Stimulated activated CD4-positive, alpha-beta T cell treated with anti-CD3 and anti-CD28 coated beads, Interleukin-4, amount 100 ng/mL, for 24 hours (primary cell): ENCODE measurements around the gene HK2.

Experiments
- DNase-seq: peaks from one replicate; pipeline ENCODE4 v3.0.0-alpha.2; 2020

The HK2 gene

DNA sequence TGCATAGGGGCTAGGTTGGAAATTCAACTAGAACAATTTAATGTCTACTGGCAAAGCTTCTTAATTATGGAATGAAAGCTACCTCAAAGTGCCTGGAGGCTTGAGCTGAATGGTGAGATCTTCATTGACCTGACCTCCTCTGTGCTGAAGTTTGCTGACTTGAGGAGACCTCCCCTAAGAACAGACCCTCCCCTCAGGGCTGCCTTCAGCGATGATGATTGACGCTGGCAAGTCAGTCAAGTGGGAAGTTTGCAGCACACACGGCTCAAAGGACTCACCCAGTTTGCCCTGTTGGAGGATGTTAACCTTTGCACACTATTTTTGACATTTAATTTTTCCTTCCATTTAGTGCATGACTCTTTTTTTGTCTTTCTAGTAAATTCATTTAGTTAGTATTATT is 107.4 kb downstream of the HK2 start:
- DNase-seq = no peak

GRCh38 chr2:74942263-74942662 is 108.3 kb downstream of the HK2 start:
- DNase-seq = no peak
